ENCODE measurements around the gene STMN1.

DNA sequence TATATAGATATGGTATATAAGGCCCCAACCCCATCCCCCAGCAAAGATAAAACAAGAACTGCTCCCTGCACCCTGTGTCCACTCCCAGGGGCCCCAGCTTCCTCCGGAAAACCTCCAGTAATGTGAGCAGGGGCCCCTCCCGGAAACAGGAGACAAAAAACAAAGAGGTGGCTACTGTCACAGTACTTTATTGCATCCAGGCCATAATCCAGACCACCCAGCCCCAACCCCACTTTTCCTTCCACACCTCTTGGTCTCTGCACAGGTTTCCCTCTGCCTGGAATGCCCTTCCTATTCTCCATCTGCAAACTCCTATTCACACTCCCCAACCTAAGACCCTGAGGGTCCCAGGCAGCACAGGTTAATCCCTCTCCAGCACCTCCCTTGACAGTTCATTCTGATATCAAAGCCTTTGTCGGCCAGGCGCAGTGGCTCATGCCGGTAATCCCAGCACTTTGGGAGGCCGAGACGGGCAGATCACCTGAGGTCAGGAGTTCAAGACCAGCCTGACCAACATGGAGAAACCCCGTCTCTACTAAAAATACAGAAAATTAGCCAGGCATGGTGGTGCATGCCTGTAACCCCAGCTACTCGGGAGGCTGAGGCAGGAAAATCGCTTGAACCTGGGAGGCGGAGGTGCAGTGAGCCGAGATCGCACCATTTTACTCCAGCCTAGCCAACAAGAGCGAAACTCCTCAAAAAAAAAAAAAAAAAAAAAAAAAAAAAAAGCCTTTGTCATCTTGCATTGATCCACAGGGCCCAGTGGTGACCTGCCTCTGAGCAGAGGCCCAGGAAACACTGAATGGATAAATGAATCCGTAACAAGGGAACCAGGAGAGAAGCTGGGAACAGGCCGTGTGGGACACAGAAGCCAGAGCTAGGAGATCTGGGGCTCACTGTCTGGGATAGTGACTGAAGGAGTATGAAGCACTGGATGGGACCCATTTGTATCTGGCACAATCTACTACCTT lies 44.6 kb downstream of the STMN1 start:
- no peak for TF ChIP-seq CTCF (IDR thresholded peaks at IDR 0.05)
- TF ChIP-seq POLR2A (IDR thresholded peaks at IDR 0.05): no peak
